CD4-positive, alpha-beta T cell (primary cell): ENCODE results near the gene MTRF1. TPM values are rescaled to one million over a fixed set of nuclear protein-coding genes. Genes with fewer than 3 reads are reported as not detected.

Experiments used
- ATAC-seq: fragments of 200-7000 bp; cut with Tn5 transposase; one replicate; pipeline ENCODE4 v1.10.0; 2022; ENCODE audit warnings: mild to moderate bottlenecking; ENCODE audit not compliant: poor library complexity
- CTCF ChIA-PET: fragments of 350-600 bp; sonication (Branson Sonifier 250); formaldehyde crosslinking; loops from one replicate; lab custom pipeline; 2021; ENCODE audit warnings: antibody characterized with exemption, inconsistent platforms; lab: Charles Lee
- POLR2A ChIA-PET: fragments of 350-600 bp; sonication (Branson Sonifier 250); formaldehyde crosslinking; loops from one replicate; lab custom pipeline; 2021; ENCODE audit warnings: antibody characterized with exemption, inconsistent platforms; lab: Charles Lee
- DNase-seq, 14 experiments: peaks; one replicate each; pipeline ENCODE4 v3.0.0-alpha.2; 2013 to 2020; ENCODE audit warnings: mixed read lengths in 2 of 14
- H3K27ac ChIP-seq, 2 donors: one replicate each; pipeline versions ENCODE4 v1.5.1 to v1.7.0; 2013; ENCODE audit warnings: low read length in 2 of 2, low read depth in 1 of 2, mild to moderate bottlenecking in 1 of 2
- H3K27me3 ChIP-seq, 2 experiments: 1 replicate in 1 of 2; 2 replicates in 1 of 2; pipeline versions ENCODE4 v1.6.1 to v1.7.0; 2013; ENCODE audit warnings: low read length in 2 of 2, control low read depth in 1 of 2, mild to moderate bottlenecking in 1 of 2, moderate library complexity in 1 of 2; ENCODE audit not compliant: insufficient read depth in 2 of 2, control insufficient read depth in 1 of 2
- H3K36me3 ChIP-seq: one replicate; pipeline ENCODE4 v1.6.1; 2013; ENCODE audit warnings: low read length, control low read depth; ENCODE audit not compliant: insufficient read depth
- H3K4me1 ChIP-seq: one replicate; pipeline ENCODE4 v1.6.1; 2013; ENCODE audit warnings: low read length, control low read depth; ENCODE audit not compliant: insufficient read depth
- H3K4me3 ChIP-seq: one replicate; pipeline ENCODE4 v1.5.1; 2013; ENCODE audit warnings: mild to moderate bottlenecking, low read length, moderate library complexity
- H3K9me3 ChIP-seq, 2 experiments: 1 replicate in 1 of 2; 2 replicates in 1 of 2; pipeline versions ENCODE4 v1.6.1 to v1.7.0; 2013; ENCODE audit warnings: low read length in 2 of 2, mild to moderate bottlenecking in 2 of 2, control low read depth in 1 of 2, moderate library complexity in 1 of 2; ENCODE audit not compliant: control insufficient read depth in 1 of 2, insufficient read depth in 1 of 2
- H3K27ac Mint-ChIP-seq: one replicate; pipeline ENCODE4 v1.8.0; 2020; ENCODE audit warnings: mixed read lengths
- H3K27me3 Mint-ChIP-seq: one replicate; pipeline ENCODE4 v1.8.0; 2021; ENCODE audit warnings: mixed read lengths
- H3K36me3 Mint-ChIP-seq: one replicate; pipeline ENCODE4 v1.8.0; 2021; ENCODE audit warnings: low read depth, mixed read lengths
- H3K4me1 Mint-ChIP-seq: one replicate; pipeline ENCODE4 v1.8.0; 2021; ENCODE audit warnings: low read depth, mixed read lengths
- H3K4me3 Mint-ChIP-seq: one replicate; pipeline ENCODE4 v1.8.0; 2020; ENCODE audit warnings: mild to moderate bottlenecking, mixed read lengths
- H3K9me3 Mint-ChIP-seq: one replicate; pipeline ENCODE4 v1.8.0; 2020; ENCODE audit warnings: mixed read lengths
- CTCF ChIP-seq: fragments of 200-600 bp; IDR thresholded peaks from one replicate; pipeline ENCODE4 v1.8.0; 2022; ENCODE audit warnings: antibody characterized with exemption, mild to moderate bottlenecking
- intact Hi-C, 2 experiments: fragments of 100-400 bp; cut with DNase I in 1 of 2; cut with micrococcal nuclease in 1 of 2; formaldehyde crosslinking; loops; one replicate each; pipeline versions ENCODE4 v1.15.1 to v1.9.0; 2023 to 2025; cut with DNase I, micrococcal nuclease
- total RNA-seq, 174 experiments: library from RNA in 2 of 174; stranded (reverse) in 2 of 174; gene quantifications; one replicate each; pipeline ENCODE4 v1.2.3 and lab custom pipeline; 2021 to 2026

Gene MTRF1
- total RNA-seq, 2 experiments from 2014 or later, result 15.7 to 17.8 TPM

GRCh38 chr13:41232578-41233480 lies 30.5 kb downstream of the MTRF1 start:
- no peaks in the 10 kb centered on the region for H3K9me3 ChIP-seq
- H3K4me3 ChIP-seq, result no peak overlapping the region
- Mint-ChIP-seq H3K4me3 (no peak overlapping the region), H3K27me3 (no peaks in the 10 kb centered on the region), H3K9me3 (no peaks in the 10 kb centered on the region), H3K27ac (no peak overlapping the region), H3K4me1 (no peaks in the 10 kb centered on the region), H3K36me3 (peaks cover 67% of the 10 kb centered on the region)
- ATAC-seq, result no peak
- POLR2A ChIA-PET, result interaction anchor here (0.8 kb wide), 1 partner anchor 30 kb away, joined by 3 read pairs; the partner anchor contains the start of gene MTRF1
- CTCF ChIA-PET, result interaction anchor here (1.0 to 1.6 kb wide), 2 partner anchors 29 to 36 kb away, joined by 3 read pairs; no protein-coding TSS in a partner anchor
- peaks cover 11% of the 10 kb centered on the region for H3K36me3 ChIP-seq
- H3K27ac ChIP-seq, result no peak overlapping the region
- TF ChIP-seq CTCF, result no peak
- no peaks in the 10 kb centered on the region for H3K27me3 ChIP-seq
- intact Hi-C loops, result no loop called here
- no peak for DNase-seq
- H3K4me1 ChIP-seq, result no peaks in the 10 kb centered on the region

GRCh38 chr13:41231786-41232185 lies 31.6 kb downstream of the MTRF1 start:
- CTCF ChIA-PET, result interaction anchor here (0.7 to 1.6 kb wide), 5 partner anchors 9 to 882 kb away, joined by 3 to 4 read pairs (median 3); no protein-coding TSS in a partner anchor
- ATAC-seq (no peak), DNase-seq (peak in 1 of 14 experiments; percentile 29)
- Histone ChIP-seq H3K27me3 (no peaks in the 10 kb centered on the region), H3K4me3 (no peak overlapping the region), H3K36me3 (peaks cover 11% of the 10 kb centered on the region), H3K4me1 (no peaks in the 10 kb centered on the region), H3K9me3 (no peaks in the 10 kb centered on the region), H3K27ac (no peak overlapping the region)
- Mint-ChIP-seq H3K9me3 (no peaks in the 10 kb centered on the region), H3K4me1 (no peaks in the 10 kb centered on the region), H3K4me3 (no peak overlapping the region), H3K27me3 (no peaks in the 10 kb centered on the region), H3K36me3 (peaks cover 73% of the 10 kb centered on the region), H3K27ac (no peak overlapping the region)
- no peak for TF ChIP-seq CTCF
- POLR2A ChIA-PET, result no interaction called here
- intact Hi-C loops, result no loop called here

- no peaks in the 10 kb centered on the region for H3K9me3 ChIP-seq
- no peak for TF ChIP-seq CTCF
- peaks cover 9% of the 10 kb centered on the region for H3K36me3 ChIP-seq
- no peaks in the 10 kb centered on the region for H3K4me1 Mint-ChIP-seq
- no peak overlapping the region for H3K4me3 Mint-ChIP-seq
- intact Hi-C loops, result no loop called here
- no peaks in the 10 kb centered on the region for H3K9me3 Mint-ChIP-seq
- CTCF ChIA-PET, result interaction anchor here (1.1 to 1.6 kb wide), 2 partner anchors 10 to 30 kb away, joined by 3 to 4 read pairs; no protein-coding TSS in a partner anchor
- no peaks in the 10 kb centered on the region for H3K27me3 ChIP-seq
- H3K27ac ChIP-seq, result no peak overlapping the region
- H3K4me3 ChIP-seq, result no peak overlapping the region
- POLR2A ChIA-PET, result no interaction called here
- ATAC-seq, result no peak
- no peaks in the 10 kb centered on the region for H3K4me1 ChIP-seq
- no peak for DNase-seq
- no peaks in the 10 kb centered on the region for H3K27me3 Mint-ChIP-seq
- H3K36me3 Mint-ChIP-seq, result peaks cover 73% of the 10 kb centered on the region
- no peak overlapping the region for H3K27ac Mint-ChIP-seq
These were observed 32.2 kb downstream of the MTRF1 start for GRCh38 chr13:41231025-41231677.
